IMR-90 (cell line): ENCODE measurements around the gene TMPRSS2. TPM values are rescaled to one million over a fixed set of nuclear protein-coding genes. Genes with fewer than 3 reads are reported as not detected.

Source experiments
- ATAC-seq: fragments of 200-7000 bp; cut with Tn5 transposase; 2 replicates; pipeline ENCODE4 v1.9.1; 2020; ENCODE audit warnings: low read depth, mild to moderate bottlenecking, moderate library complexity
- BruUV-seq: library from RNA; stranded (reverse); fragments of 400-500 nt; replicated peaks from 2 replicates; lab custom pipeline; 2021; lab: Mats Ljungman, UMichigan
- CTCF ChIA-PET: fragments of 300-600 bp; formaldehyde crosslinking; extraction: SDS; loops from one replicate; lab custom pipeline; 2021; ENCODE audit warnings: antibody characterized with exemption; lab: Yijun Ruan, JAX
- POLR2A ChIA-PET: fragments of 300-600 bp; sonication (Branson Sonifier 250); formaldehyde crosslinking; loops from one replicate; lab custom pipeline; 2022; ENCODE audit warnings: antibody characterized with exemption; ENCODE audit not compliant: unreplicated experiment; lab: Charles Lee
- DNase-seq: peaks from one replicate; pipeline ENCODE4 v3.0.0; 2013
- H2AFZ ChIP-seq: replicated peaks from 2 replicates; pipeline ENCODE3; 2013; ENCODE audit warnings: low read length, mild to moderate bottlenecking; ENCODE audit not compliant: poor library complexity
- H2AK5ac ChIP-seq: 2 replicates; pipeline ENCODE4 v1.6.1; 2013; ENCODE audit warnings: low read depth, low read length, inconsistent platforms
- H2AK9ac ChIP-seq: replicated peaks from 2 replicates; pipeline ENCODE3; 2013; ENCODE audit warnings: mild to moderate bottlenecking, low read depth, low read length, moderate library complexity; ENCODE audit not compliant: poor library complexity
- H2BK120ac ChIP-seq: 2 replicates; pipeline ENCODE4 v1.6.1; 2013; ENCODE audit warnings: low read depth, low read length, inconsistent platforms
- H2BK15ac ChIP-seq: 3 replicates; pipeline ENCODE4 v1.6.1; 2013; ENCODE audit warnings: low read depth, low read length, inconsistent platforms
- H2BK20ac ChIP-seq: 2 replicates; pipeline ENCODE4 v1.6.1; 2013; ENCODE audit warnings: low read depth, mild to moderate bottlenecking, inconsistent platforms, low read length, moderate library complexity
- H2BK5ac ChIP-seq: 2 replicates; pipeline ENCODE4 v1.6.1; 2013; ENCODE audit warnings: mild to moderate bottlenecking, low read depth, low read length, inconsistent platforms; ENCODE audit not compliant: poor library complexity, severe bottlenecking
- H3K14ac ChIP-seq: replicated peaks from 2 replicates; pipeline ENCODE4 v1.6.1; 2013; ENCODE audit warnings: low read depth, low read length, inconsistent platforms
- H3K18ac ChIP-seq: 2 replicates; pipeline ENCODE4 v1.6.1; 2013; ENCODE audit warnings: low read depth, low read length, control low read depth
- H3K23ac ChIP-seq: 2 replicates; pipeline ENCODE4 v1.6.1; 2013; ENCODE audit warnings: low read depth, low read length, inconsistent platforms
- H3K27ac ChIP-seq: 2 replicates; pipeline ENCODE4 v1.5.1; 2013; ENCODE audit warnings: mild to moderate bottlenecking, control low read depth, low read length; ENCODE audit not compliant: insufficient read depth
- H3K27me3 ChIP-seq: 2 replicates; pipeline ENCODE4 v1.6.1; 2013; ENCODE audit warnings: low read length; ENCODE audit not compliant: control insufficient read depth, insufficient read depth
- H3K36me3 ChIP-seq: 2 replicates; pipeline ENCODE4 v1.6.1; 2013; ENCODE audit warnings: low read length, mixed read lengths; ENCODE audit not compliant: control insufficient read depth, insufficient read depth
- H3K4ac ChIP-seq: 2 replicates; pipeline ENCODE4 v1.6.1; 2013; ENCODE audit warnings: low read depth, low read length, inconsistent platforms
- H3K4me1 ChIP-seq: 2 replicates; pipeline ENCODE4 v1.6.1; 2013; ENCODE audit warnings: low read length, mixed read lengths; ENCODE audit not compliant: control insufficient read depth, insufficient read depth
- H3K4me2 ChIP-seq: 2 replicates; pipeline ENCODE4 v1.6.1; 2013; ENCODE audit warnings: low read depth, mild to moderate bottlenecking, control low read depth, low read length, moderate library complexity
- H3K4me3 ChIP-seq: 2 replicates; pipeline ENCODE4 v1.5.1; 2013; ENCODE audit warnings: low read depth, mild to moderate bottlenecking, control low read depth, low read length, moderate library complexity; ENCODE audit not compliant: insufficient read depth
- H3K56ac ChIP-seq: 2 replicates; pipeline ENCODE4 v1.6.1; 2013; ENCODE audit warnings: low read length, inconsistent platforms; ENCODE audit not compliant: insufficient read depth; ENCODE audit errors: extremely low read depth
- H3K79me1 ChIP-seq, 2 experiments: 2 replicates each; pipeline ENCODE4 v1.6.1; 2013; ENCODE audit warnings: low read length in 2 of 2, inconsistent platforms in 1 of 2, low read depth in 1 of 2
- H3K9ac ChIP-seq: 2 replicates; pipeline ENCODE4 v1.6.1; 2013; ENCODE audit warnings: low read depth, low read length, control low read depth
- H3K9me1 ChIP-seq: 2 replicates; pipeline ENCODE4 v1.6.1; 2013; ENCODE audit warnings: low read length, inconsistent platforms; ENCODE audit not compliant: insufficient read depth
- H3K9me3 ChIP-seq: 2 replicates; pipeline ENCODE4 v1.6.1; 2013; ENCODE audit warnings: low read length; ENCODE audit not compliant: control insufficient read depth, insufficient read depth
- H4K20me1 ChIP-seq: 2 replicates; pipeline ENCODE4 v1.6.1; 2013; ENCODE audit warnings: low read length, inconsistent platforms; ENCODE audit not compliant: insufficient read depth
- H4K5ac ChIP-seq: 2 replicates; pipeline ENCODE4 v1.6.1; 2013; ENCODE audit warnings: mild to moderate bottlenecking, low read depth, low read length, control low read depth
- H4K8ac ChIP-seq, 2 experiments: 2 replicates each; pipeline ENCODE4 v1.6.1; 2013; ENCODE audit warnings: low read depth in 2 of 2, low read length in 2 of 2, control low read depth in 1 of 2, inconsistent platforms in 1 of 2
- H4K91ac ChIP-seq: 2 replicates; pipeline ENCODE4 v1.6.1; 2013; ENCODE audit warnings: low read depth, low read length, inconsistent platforms; ENCODE audit not compliant: insufficient read depth
- BHLHE40 ChIP-seq: fragments of 150-350 bp; IDR thresholded peaks from 2 replicates; pipeline ENCODE4 v1.6.1; 2016; ENCODE audit warnings: mild to moderate bottlenecking, low read depth, low read length
- CEBPB ChIP-seq: IDR thresholded peaks from 2 replicates; pipeline ENCODE4 v1.6.1; 2012; ENCODE audit warnings: low read depth, low read length, improper control_type of control experiment
- CHD1 ChIP-seq: IDR thresholded peaks from 2 replicates; pipeline ENCODE4 v1.6.1; 2012; ENCODE audit warnings: low read depth, low read length, improper control_type of control experiment
- CTCF ChIP-seq: conservative IDR thresholded peaks from 2 replicates; pipeline ENCODE4 v1.5.1; 2012; ENCODE audit warnings: mild to moderate bottlenecking, low read depth, low read length, improper control_type of control experiment
- ELK1 ChIP-seq: fragments of 150-350 bp; IDR thresholded peaks from 2 replicates; pipeline ENCODE4 v1.6.1; 2016; ENCODE audit warnings: low read depth, mild to moderate bottlenecking, low read length, moderate library complexity, borderline replicate concordance
- MAZ ChIP-seq: IDR thresholded peaks from 2 replicates; pipeline ENCODE4 v1.6.1; 2012; ENCODE audit warnings: low read depth, mild to moderate bottlenecking, low read length, improper control_type of control experiment, moderate library complexity, borderline replicate concordance
- MXI1 ChIP-seq: IDR thresholded peaks from 2 replicates; pipeline ENCODE4 v1.6.1; 2012; ENCODE audit warnings: low read depth, mild to moderate bottlenecking, low read length, moderate library complexity, borderline replicate concordance
- NFE2L2 ChIP-seq: fragments of 150-350 bp; IDR thresholded peaks from 2 replicates; pipeline ENCODE4 v1.6.1; 2016; ENCODE audit warnings: low read depth, mild to moderate bottlenecking, low read length
- POLR2A ChIP-seq: IDR thresholded peaks from 2 replicates; pipeline ENCODE4 v1.6.1; 2012; ENCODE audit warnings: mild to moderate bottlenecking, low read depth, low read length
- SMC3 ChIP-seq: fragments of 150-350 bp; IDR thresholded peaks from 2 replicates; pipeline ENCODE4 v1.6.1; 2016; ENCODE audit warnings: low read depth, mild to moderate bottlenecking, antibody characterized with exemption, low read length, moderate library complexity
- USF2 ChIP-seq: fragments of 150-350 bp; IDR thresholded peaks from 2 replicates; pipeline ENCODE4 v1.6.1; 2017; ENCODE audit warnings: mild to moderate bottlenecking, antibody characterized with exemption, low read length, low read depth
- WGBS, 2 experiments: methylation state at CpG; one replicate each; pipeline versions ENCODE4 v1.1.5 to v1.1.7; 2013; ENCODE audit warnings: missing lambda C conversion rate in 2 of 2; ENCODE audit not compliant: insufficient read length in 1 of 2; ENCODE audit errors: extremely low coverage in 2 of 2; 5-methylcytosine and 5-hydroxymethylcytosine counted together
- dilution Hi-C: fragments of 300-500 bp; cut with HindIII; formaldehyde crosslinking; loops from one replicate; pipeline ENCODE4 v1.14.3; 2018; ENCODE audit warnings: low sequenced_read_pairs; ENCODE audit not compliant: unreplicated experiment
- in situ Hi-C: fragments of 300-500 bp; cut with MboI; formaldehyde crosslinking; loops from 3 replicates; pipeline ENCODE4 v1.14.3; 2019; ENCODE audit warnings: low sequenced_read_pairs, inconsistent platforms, mixed read lengths
- intact Hi-C: fragments of 100-400 bp; cut with micrococcal nuclease; formaldehyde crosslinking; loops from 2 replicates; pipeline ENCODE4 v1.10.0; 2022
- polyA plus RNA-seq, 3 experiments: library from polyadenylated mRNA; depleted of rRNA; stranded (reverse); fragments of >200 nt; gene quantifications; 2 replicates each; pipeline ENCODE4 v1.2.3, GENCODE V29; 2012; ENCODE audit warnings: low replicate concordance in 1 of 3
- total RNA-seq: library from RNA; depleted of rRNA; stranded (reverse); fragments of >200 nt; gene quantifications from 2 replicates; pipeline ENCODE4 v1.2.3, GENCODE V29; 2012

TMPRSS2 gene
- total and polyA plus RNA-seq, 2 of the 4 experiments (the other 2 are of a cell fraction) = not detected

GRCh38 chr21:41489329-41489728 is 18.6 kb downstream of the TMPRSS2 start:
- Histone ChIP-seq H3K4ac (no peak overlapping the region), H4K5ac (no peak overlapping the region), H2BK15ac (no peak overlapping the region), H3K23ac (no peak overlapping the region), H2AK5ac (no peak overlapping the region), H3K9me1 (no peaks in the 10 kb centered on the region), H3K27me3 (no peaks in the 10 kb centered on the region; the same call in 1 of the 2 replicates), H2BK5ac (no peak overlapping the region), H3K4me3 (no peak overlapping the region), H2AFZ (no peak overlapping the region), H3K4me1 (peaks cover 4% of the 10 kb centered on the region; the same call in 1 of the 2 replicates), H3K4me2 (no peak overlapping the region), H3K79me1 (no peaks in the 10 kb centered on the region), H3K18ac (no peak overlapping the region), H2BK120ac (no peak overlapping the region), H3K27ac (no peak overlapping the region), H4K91ac (no peak overlapping the region), H2AK9ac (no peak overlapping the region), H4K8ac (no peak overlapping the region), H3K14ac (no peak overlapping the region), H4K20me1 (no peaks in the 10 kb centered on the region), H3K9me3 (no peaks in the 10 kb centered on the region), H3K56ac (no peak overlapping the region), H3K36me3 (no peaks in the 10 kb centered on the region), H3K9ac (no peak overlapping the region), H2BK20ac (no peak overlapping the region)
- ChIA-PET CTCF (interaction anchor here (0.7 kb wide), 1 partner anchor 22 kb away, joined by 9 read pairs; no protein-coding TSS in a partner anchor), POLR2A (no interaction called here)
- dilution Hi-C loops (no loop called here), intact Hi-C loops (no loop called here), in situ Hi-C loops (no loop called here)
- no CpG with 5 or more reads among the region's 7 CpGs for WGBS, 2 experiments
- DNase-seq = no peak
- no peak for ATAC-seq
- TF ChIP-seq USF2 (no peak), CEBPB (no peak), SMC3 (no peak), POLR2A (no peak), MAZ (no peak), MXI1 (no peak), NFE2L2 (no peak), BHLHE40 (no peak), CTCF (no peak), ELK1 (no peak), CHD1 (no peak)
- BruUV-seq = no TSS peak
